HepG2 (cell line): ENCODE results near the gene SGF29. TPM values are rescaled to one million over a fixed set of nuclear protein-coding genes. Genes with fewer than 3 reads are reported as not detected.

Experiments used
- ARID2 ChIP-seq: sonication (generic); formaldehyde crosslinking; IDR thresholded peaks from 2 replicates; pipeline ENCODE4 v1.8.1; 2022; ENCODE audit warnings: mild to moderate bottlenecking, missing genetic modification reagents, borderline replicate concordance
- ARNT2 ChIP-seq: sonication (generic); formaldehyde crosslinking; IDR thresholded peaks from 2 replicates; pipeline ENCODE4 v1.8.0; 2022; ENCODE audit warnings: mild to moderate bottlenecking, low read depth, missing genetic modification reagents, moderate library complexity
- CREBL2 ChIP-seq: sonication (generic); formaldehyde crosslinking; IDR thresholded peaks from 2 replicates; pipeline ENCODE4 v1.8.1; 2023; ENCODE audit warnings: missing genetic modification reagents, mild to moderate bottlenecking, borderline replicate concordance
- DR1 ChIP-seq: sonication (generic); formaldehyde crosslinking; IDR thresholded peaks from 2 replicates; pipeline ENCODE4 v1.8.0; 2021; ENCODE audit warnings: mild to moderate bottlenecking, missing genetic modification reagents, inconsistent platforms
- HNRNPK ChIP-seq: fragments of 200-400 bp; formaldehyde crosslinking; IDR thresholded peaks from 2 replicates; pipeline ENCODE4 v1.6.1; 2018; ENCODE audit warnings: low read length, low read depth, moderate library complexity, mild to moderate bottlenecking; ENCODE audit not compliant: poor library complexity, severe bottlenecking
- KDM1A ChIP-seq: IDR thresholded peaks from 2 replicates; pipeline ENCODE4 v1.6.1; 2016; ENCODE audit warnings: missing compliant biosample characterization
- KDM3A ChIP-seq: IDR thresholded peaks from 2 replicates; pipeline ENCODE4 v1.6.1; 2018; ENCODE audit warnings: low read depth, missing compliant biosample characterization
- NAIF1 ChIP-seq: sonication (generic); formaldehyde crosslinking; IDR thresholded peaks from 2 replicates; pipeline ENCODE4 v1.5.0; 2020; ENCODE audit warnings: mild to moderate bottlenecking, missing genetic modification reagents, borderline replicate concordance
- SRSF4 ChIP-seq: fragments of 200-400 bp; formaldehyde crosslinking; IDR thresholded peaks from one replicate; pipeline ENCODE4 v1.6.1; 2018; ENCODE audit warnings: mild to moderate bottlenecking, low read depth, low read length, moderate library complexity; ENCODE audit not compliant: poor library complexity, severe bottlenecking
- ZNF260 ChIP-seq: sonication (generic); formaldehyde crosslinking; IDR thresholded peaks from 2 replicates; pipeline ENCODE4 v1.4.0; 2020; ENCODE audit warnings: missing genetic modification reagents, low read depth, mild to moderate bottlenecking, borderline replicate concordance
- ZNF30 ChIP-seq: sonication (generic); formaldehyde crosslinking; IDR thresholded peaks from 2 replicates; pipeline ENCODE4 v1.5.0; 2020; ENCODE audit warnings: mild to moderate bottlenecking, missing genetic modification reagents
- ZNF512B ChIP-seq: sonication (generic); formaldehyde crosslinking; IDR thresholded peaks from 2 replicates; pipeline ENCODE4 v1.5.1; 2020; ENCODE audit warnings: missing genetic modification reagents, mild to moderate bottlenecking, borderline replicate concordance
- ZNF75D ChIP-seq: sonication (generic); formaldehyde crosslinking; IDR thresholded peaks from 2 replicates; pipeline ENCODE4 v1.8.1; 2023; ENCODE audit warnings: missing genetic modification reagents, mild to moderate bottlenecking, borderline replicate concordance
- ZNF768 ChIP-seq: sonication (generic); formaldehyde crosslinking; IDR thresholded peaks from 2 replicates; pipeline ENCODE4 v1.4.0; 2020; ENCODE audit warnings: missing genetic modification reagents
- ZSCAN30 ChIP-seq: sonication (generic); formaldehyde crosslinking; IDR thresholded peaks from 2 replicates; pipeline ENCODE4 v1.5.0; 2020; ENCODE audit warnings: mild to moderate bottlenecking, missing genetic modification reagents
- polyA plus RNA-seq, 8 experiments: library from polyadenylated mRNA; depleted of rRNA in 3 of 8; stranded (reverse) in 7 of 8; unstranded in 1 of 8; fragments of >200 nt; fragmentation: Illumina TruSeq in 4 of 8; extraction: Trizol in 4 of 8; gene quantifications; 2 replicates each; pipeline versions ENCODE4 v1.2.1 to v1.2.3, GENCODE V29; 2011 to 2016; ENCODE audit warnings: low read depth in 4 of 8, missing spikeins in 1 of 8, mixed read lengths in 1 of 8; ENCODE audit not compliant: insufficient read depth in 1 of 8
- total RNA-seq, 5 experiments: library from RNA; depleted of rRNA; stranded (reverse); fragments of >200 nt; fragmentation: Illumina TruSeq; extraction: Trizol; gene quantifications; 2 replicates each; pipeline ENCODE4 v1.2.3, GENCODE V29; 2016; ENCODE audit warnings: low read depth in 1 of 5
- TF ChIP-seq, protein P1 (sequence below), 2 experiments: IDR thresholded peaks; 2 replicates each; pipeline ENCODE4 v1.6.1; 2011 to 2012; ENCODE audit warnings: low read length in 2 of 2, borderline replicate concordance in 1 of 2, low read depth in 1 of 2, mild to moderate bottlenecking in 1 of 2, moderate library complexity in 1 of 2
- TF ChIP-seq, protein P2 (sequence below): sonication (generic); formaldehyde crosslinking; IDR thresholded peaks from 2 replicates; pipeline ENCODE4 v1.8.0; 2022; ENCODE audit warnings: mild to moderate bottlenecking, missing genetic modification reagents, borderline replicate concordance

Gene SGF29
- total and polyA plus RNA-seq, 2 of the 13 experiments (the other 11 are each of a cell fraction or from before 2014, with no cell fraction given), result 5.0 to 29.4 TPM

DNA sequence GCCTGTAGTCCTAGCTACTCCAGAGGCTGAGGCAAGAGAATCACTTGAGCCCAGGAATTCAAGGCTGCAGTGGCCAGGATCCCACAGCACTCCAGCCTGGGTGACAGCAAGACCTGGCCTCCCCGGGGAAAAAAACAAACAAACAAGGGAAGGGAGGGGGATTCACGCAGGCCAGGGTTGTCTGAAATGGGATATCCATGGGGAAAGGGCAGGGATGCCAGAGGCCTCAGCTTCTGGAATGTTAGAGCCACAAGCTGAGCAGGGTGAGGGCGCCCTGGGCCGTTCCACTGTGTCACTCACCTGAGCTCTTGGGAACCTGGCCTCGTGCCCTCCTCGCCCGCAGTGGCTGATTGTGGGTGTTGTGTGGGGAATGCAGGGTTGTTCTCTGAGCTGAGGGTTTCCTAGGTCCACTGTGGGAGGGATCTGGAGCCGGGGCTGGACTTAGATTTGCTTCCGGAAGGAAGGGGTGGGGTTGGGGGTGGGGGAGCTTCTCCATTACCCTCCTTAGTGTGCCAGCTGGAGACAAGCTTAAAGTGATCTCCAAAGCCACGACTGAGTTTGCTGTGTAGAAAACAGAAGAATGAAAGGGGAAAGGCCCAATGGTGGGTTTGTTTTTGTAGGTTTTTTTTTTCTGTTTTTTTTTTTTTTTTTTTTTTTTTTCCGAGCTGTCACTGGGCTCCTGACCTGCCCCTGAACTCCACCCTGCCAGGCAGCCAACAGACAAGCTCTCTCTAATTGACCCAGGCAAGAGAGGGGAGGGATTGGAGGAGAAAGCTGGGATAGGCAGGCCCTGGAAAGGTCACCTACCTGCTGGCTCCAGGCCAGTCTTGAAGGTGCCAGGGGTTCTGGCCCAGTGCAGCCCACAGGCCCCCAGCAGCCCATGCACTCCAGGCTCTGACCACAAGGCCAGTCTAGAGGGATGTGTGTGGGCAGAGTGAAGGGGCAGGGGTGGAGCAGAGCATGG lies 56.2 kb downstream of the SGF29 start, which contains the start of gene SULT1A1 (continued):
- TF ChIP-seq, protein P1, sequence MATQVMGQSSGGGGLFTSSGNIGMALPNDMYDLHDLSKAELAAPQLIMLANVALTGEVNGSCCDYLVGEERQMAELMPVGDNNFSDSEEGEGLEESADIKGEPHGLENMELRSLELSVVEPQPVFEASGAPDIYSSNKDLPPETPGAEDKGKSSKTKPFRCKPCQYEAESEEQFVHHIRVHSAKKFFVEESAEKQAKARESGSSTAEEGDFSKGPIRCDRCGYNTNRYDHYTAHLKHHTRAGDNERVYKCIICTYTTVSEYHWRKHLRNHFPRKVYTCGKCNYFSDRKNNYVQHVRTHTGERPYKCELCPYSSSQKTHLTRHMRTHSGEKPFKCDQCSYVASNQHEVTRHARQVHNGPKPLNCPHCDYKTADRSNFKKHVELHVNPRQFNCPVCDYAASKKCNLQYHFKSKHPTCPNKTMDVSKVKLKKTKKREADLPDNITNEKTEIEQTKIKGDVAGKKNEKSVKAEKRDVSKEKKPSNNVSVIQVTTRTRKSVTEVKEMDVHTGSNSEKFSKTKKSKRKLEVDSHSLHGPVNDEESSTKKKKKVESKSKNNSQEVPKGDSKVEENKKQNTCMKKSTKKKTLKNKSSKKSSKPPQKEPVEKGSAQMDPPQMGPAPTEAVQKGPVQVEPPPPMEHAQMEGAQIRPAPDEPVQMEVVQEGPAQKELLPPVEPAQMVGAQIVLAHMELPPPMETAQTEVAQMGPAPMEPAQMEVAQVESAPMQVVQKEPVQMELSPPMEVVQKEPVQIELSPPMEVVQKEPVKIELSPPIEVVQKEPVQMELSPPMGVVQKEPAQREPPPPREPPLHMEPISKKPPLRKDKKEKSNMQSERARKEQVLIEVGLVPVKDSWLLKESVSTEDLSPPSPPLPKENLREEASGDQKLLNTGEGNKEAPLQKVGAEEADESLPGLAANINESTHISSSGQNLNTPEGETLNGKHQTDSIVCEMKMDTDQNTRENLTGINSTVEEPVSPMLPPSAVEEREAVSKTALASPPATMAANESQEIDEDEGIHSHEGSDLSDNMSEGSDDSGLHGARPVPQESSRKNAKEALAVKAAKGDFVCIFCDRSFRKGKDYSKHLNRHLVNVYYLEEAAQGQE (IDR thresholded peaks at IDR 0.05; ENCODE audit: borderline replicate concordance in 1 of 2, low read depth in 1 of 2, low read length in 2 of 2), result no peak
- no peak for TF ChIP-seq CREBL2 (CRISPR knock-in tag)
- no peak for TF ChIP-seq ZNF75D (CRISPR knock-in tag)
- no peak for TF ChIP-seq SRSF4
- TF ChIP-seq ZNF768 (CRISPR knock-in tag), result peak; percentile 92
- TF ChIP-seq KDM3A (CRISPR knock-in tag), result 0 out of 2 replicates have a peak, but pooled peaks have one; percentile 62
- no peak for TF ChIP-seq ZSCAN30
- no peak; the same call in 1 of the 2 replicates for TF ChIP-seq NAIF1
- TF ChIP-seq ARID2 (CRISPR knock-in tag), result no peak
- TF ChIP-seq DR1 (CRISPR knock-in tag), result no peak; the same call in 1 of the 2 replicates
- no peak for TF ChIP-seq HNRNPK
- peak; percentile 69; the same call in 1 of the 2 replicates for TF ChIP-seq ARNT2 (CRISPR knock-in tag)
- no peak for TF ChIP-seq ZNF260 (CRISPR knock-in tag)
- TF ChIP-seq ZNF30, result no peak
- TF ChIP-seq ZNF512B (CRISPR knock-in tag), result peak; percentile 42; the same call in 1 of the 2 replicates
- TF ChIP-seq, protein P2, sequence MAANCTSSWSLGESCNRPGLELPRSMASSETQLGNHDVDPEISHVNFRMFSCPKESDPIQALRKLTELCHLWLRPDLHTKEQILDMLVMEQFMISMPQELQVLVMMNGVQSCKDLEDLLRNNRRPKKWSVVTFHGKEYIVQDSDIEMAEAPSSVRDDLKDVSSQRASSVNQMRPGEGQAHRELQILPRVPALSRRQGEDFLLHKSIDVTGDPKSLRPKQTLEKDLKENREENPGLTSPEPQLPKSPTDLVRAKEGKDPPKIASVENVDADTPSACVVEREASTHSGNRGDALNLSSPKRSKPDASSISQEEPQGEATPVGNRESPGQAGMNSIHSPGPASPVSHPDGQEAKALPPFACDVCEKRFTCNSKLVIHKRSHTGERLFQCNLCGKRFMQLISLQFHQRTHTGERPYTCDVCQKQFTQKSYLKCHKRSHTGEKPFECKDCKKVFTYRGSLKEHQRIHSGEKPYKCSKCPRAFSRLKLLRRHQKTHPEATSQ, result no peak
- TF ChIP-seq KDM1A, result no peak
